Measurements from ENCODE around the gene PRG3.

DNA sequence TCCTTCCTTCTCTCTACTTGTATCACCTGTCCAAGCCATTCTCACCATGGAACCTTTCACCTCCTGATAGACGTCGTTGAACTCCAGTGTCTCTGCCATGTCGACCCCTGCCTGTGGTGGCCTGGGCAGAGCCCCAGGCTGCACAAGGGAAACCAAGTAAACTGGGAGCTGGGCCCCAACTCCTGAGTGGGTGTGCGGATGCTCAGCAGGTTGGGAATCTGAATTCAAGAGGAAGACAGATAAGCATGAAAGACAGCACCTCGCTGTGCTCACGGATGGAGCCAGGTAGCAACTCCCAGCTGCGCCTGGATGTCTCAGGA lies 46.0 kb downstream of the PRG3 start:
- TF ChIP-seq, protein P1, sequence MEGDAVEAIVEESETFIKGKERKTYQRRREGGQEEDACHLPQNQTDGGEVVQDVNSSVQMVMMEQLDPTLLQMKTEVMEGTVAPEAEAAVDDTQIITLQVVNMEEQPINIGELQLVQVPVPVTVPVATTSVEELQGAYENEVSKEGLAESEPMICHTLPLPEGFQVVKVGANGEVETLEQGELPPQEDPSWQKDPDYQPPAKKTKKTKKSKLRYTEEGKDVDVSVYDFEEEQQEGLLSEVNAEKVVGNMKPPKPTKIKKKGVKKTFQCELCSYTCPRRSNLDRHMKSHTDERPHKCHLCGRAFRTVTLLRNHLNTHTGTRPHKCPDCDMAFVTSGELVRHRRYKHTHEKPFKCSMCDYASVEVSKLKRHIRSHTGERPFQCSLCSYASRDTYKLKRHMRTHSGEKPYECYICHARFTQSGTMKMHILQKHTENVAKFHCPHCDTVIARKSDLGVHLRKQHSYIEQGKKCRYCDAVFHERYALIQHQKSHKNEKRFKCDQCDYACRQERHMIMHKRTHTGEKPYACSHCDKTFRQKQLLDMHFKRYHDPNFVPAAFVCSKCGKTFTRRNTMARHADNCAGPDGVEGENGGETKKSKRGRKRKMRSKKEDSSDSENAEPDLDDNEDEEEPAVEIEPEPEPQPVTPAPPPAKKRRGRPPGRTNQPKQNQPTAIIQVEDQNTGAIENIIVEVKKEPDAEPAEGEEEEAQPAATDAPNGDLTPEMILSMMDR (IDR thresholded peaks at IDR 0.05; ENCODE audit: poor library complexity), result no peak
- no peak for TF ChIP-seq EZH2phosphoT487 (IDR thresholded peaks at IDR 0.05; ENCODE audit: low read depth, severe bottlenecking, unreplicated experiment)

Measured in hepatocyte (in vitro differentiated cells).